HCT116 (cell line): ENCODE data around the gene PDE4B. TPM values are rescaled to one million over a fixed set of nuclear protein-coding genes. Genes with fewer than 3 reads are reported as not detected.

Experiments used
- ATAC-seq: fragments of 200-7000 bp; cut with Tn5 transposase; 2 replicates; pipeline ENCODE4 v1.9.1; 2020; ENCODE audit warnings: mild to moderate bottlenecking, moderate library complexity
- BruUV-seq: library from RNA; stranded (reverse); fragments of 400-500 nt; replicated peaks from 2 replicates; lab custom pipeline; 2021; lab: Mats Ljungman, UMichigan
- CTCF ChIA-PET: fragments of 300-600 bp; sonication (Branson Sonifier 250); formaldehyde crosslinking; loops from one replicate; lab custom pipeline; 2021; ENCODE audit warnings: antibody characterized with exemption; lab: Charles Lee
- POLR2A ChIA-PET: fragments of 300-600, 350-600 bp; sonication (Branson Sonifier 250); formaldehyde crosslinking; loops from one replicate; lab custom pipeline; 2021; ENCODE audit warnings: antibody characterized with exemption; lab: Charles Lee
- RAD21 ChIA-PET, 2 experiments: fragments of 300-600 bp; sonication (Branson Sonifier 250); formaldehyde crosslinking; loops; one replicate each; lab custom pipeline; 2023; ENCODE audit warnings: low total read pairs in 2 of 2; ENCODE audit not compliant: uncharacterized antibody in 2 of 2, unreplicated experiment in 2 of 2, low non-redundant PET in 1 of 2; lab: Charles Lee
- DNase-seq: peaks from one replicate; pipeline ENCODE4 v3.0.0-alpha.2; 2010; ENCODE audit warnings: low read depth, low spot score
- H2AFZ ChIP-seq: fragments of 200-600 bp; shearing (Covaris generic), sonication (generic); 2 replicates; pipeline ENCODE4 v1.6.1; 2017; ENCODE audit warnings: low read depth, mixed run types, mixed read lengths, antibody characterized with exemption, low read length; ENCODE audit not compliant: poor library complexity, severe bottlenecking
- H3K27ac ChIP-seq: 2 replicates; pipeline ENCODE4 v1.5.1; 2012; ENCODE audit warnings: low read depth, low read length
- H3K27me3 ChIP-seq: fragments of 200-600 bp; sonication (generic); 2 replicates; pipeline ENCODE4 v1.6.1; 2016; ENCODE audit warnings: mixed run types, low read length, mixed read lengths; ENCODE audit not compliant: insufficient read depth
- H3K36me3 ChIP-seq, 2 experiments: fragments of 200-500 bp in 1 of 2; fragments of 200-600 bp in 1 of 2; sonication (Bioruptor generic) in 1 of 2; sonication (generic) in 1 of 2; 2 replicates each; pipeline versions ENCODE4 v1.5.1 to v1.6.1; 2014 to 2016; ENCODE audit warnings: low read length in 2 of 2, inconsistent platforms in 1 of 2, mixed read lengths in 1 of 2, mixed run types in 1 of 2; ENCODE audit not compliant: insufficient read depth in 2 of 2, control insufficient read depth in 1 of 2
- H3K4me1 ChIP-seq, 2 experiments: fragments of 200-600 bp in 1 of 2; sonication (generic) in 1 of 2; 2 replicates each; pipeline versions ENCODE4 v1.5.1 to v1.6.1; 2012 to 2017; ENCODE audit warnings: low read length in 2 of 2, inconsistent platforms in 1 of 2, mild to moderate bottlenecking in 1 of 2, mixed read lengths in 1 of 2, mixed run types in 1 of 2, moderate library complexity in 1 of 2; ENCODE audit not compliant: insufficient read depth in 2 of 2, control insufficient read depth in 1 of 2
- H3K4me2 ChIP-seq: fragments of 200-600 bp; sonication (generic); 2 replicates; pipeline ENCODE4 v1.6.1; 2017; ENCODE audit warnings: mixed run types, low read length, mixed read lengths
- H3K4me3 ChIP-seq, 2 experiments: fragments of 200-600 bp in 1 of 2; sonication (generic) in 1 of 2; replicated peaks in 1 of 2; 2 replicates each; pipeline ENCODE4 v1.5.1; 2011 to 2016; ENCODE audit warnings: low read length in 2 of 2, control low read depth in 1 of 2, low read depth in 1 of 2, mild to moderate bottlenecking in 1 of 2, mixed read lengths in 1 of 2, mixed run types in 1 of 2
- H3K79me2 ChIP-seq: fragments of 200-600 bp; sonication (generic); 2 replicates; pipeline ENCODE4 v1.6.1; 2017; ENCODE audit warnings: mild to moderate bottlenecking, mixed run types, low read length, moderate library complexity, mixed read lengths; ENCODE audit not compliant: insufficient read depth
- H3K9ac ChIP-seq: fragments of 200-600 bp; sonication (generic); 2 replicates; pipeline ENCODE4 v1.6.1; 2016; ENCODE audit warnings: low read length, mixed read lengths
- H3K9me2 ChIP-seq: fragments of 200-600 bp; sonication (generic), shearing (Covaris generic); 2 replicates; pipeline ENCODE4 v1.6.1; 2017; ENCODE audit warnings: mixed run types, mild to moderate bottlenecking, moderate library complexity; ENCODE audit not compliant: insufficient read depth
- H3K9me3 ChIP-seq, 2 experiments: fragments of 200-500 bp in 1 of 2; fragments of 200-600 bp in 1 of 2; sonication (Bioruptor generic) in 1 of 2; sonication (generic) in 1 of 2; 2 replicates each; pipeline ENCODE4 v1.6.1; 2014 to 2017; ENCODE audit warnings: low read length in 2 of 2, mixed read lengths in 2 of 2, inconsistent platforms in 1 of 2, low read depth in 1 of 2, mild to moderate bottlenecking in 1 of 2, mixed run types in 1 of 2, moderate library complexity in 1 of 2; ENCODE audit not compliant: control insufficient read depth in 1 of 2, insufficient read depth in 1 of 2
- H4K20me1 ChIP-seq: fragments of 200-600 bp; sonication (generic), shearing (Covaris generic); 2 replicates; pipeline ENCODE4 v1.6.1; 2017; ENCODE audit warnings: mixed run types, mild to moderate bottlenecking, moderate library complexity; ENCODE audit not compliant: insufficient read depth
- CBX3 ChIP-seq: IDR thresholded peaks from 2 replicates; pipeline ENCODE4 v1.6.1; 2012; ENCODE audit warnings: low read depth
- EGR1 ChIP-seq: IDR thresholded peaks from 2 replicates; pipeline ENCODE4 v1.6.1; 2012; ENCODE audit warnings: low read depth
- EZH2phosphoT487 ChIP-seq: fragments of 200-600 bp; IDR thresholded peaks from 2 replicates; pipeline ENCODE4 v1.6.1; 2018; ENCODE audit warnings: antibody characterized with exemption, borderline replicate concordance
- JUND ChIP-seq: IDR thresholded peaks from 2 replicates; pipeline ENCODE4 v1.6.1; 2012
- RAD21 ChIP-seq: IDR thresholded peaks from 2 replicates; pipeline ENCODE4 v1.6.1; 2012; ENCODE audit warnings: low read depth, mild to moderate bottlenecking
- REST ChIP-seq: IDR thresholded peaks from 2 replicates; pipeline ENCODE4 v1.6.1; 2012; ENCODE audit warnings: low read depth
- SP1 ChIP-seq: IDR thresholded peaks from 2 replicates; pipeline ENCODE4 v1.6.1; 2012; ENCODE audit warnings: low read depth
- YY1 ChIP-seq: IDR thresholded peaks from 2 replicates; pipeline ENCODE4 v1.6.1; 2011; ENCODE audit warnings: low read length, low read depth, moderate library complexity, mild to moderate bottlenecking; ENCODE audit not compliant: insufficient replicate concordance; ENCODE audit errors: extremely low read depth
- ZFX ChIP-seq: fragments of 450-650 bp; IDR thresholded peaks from 2 replicates; pipeline ENCODE4 v1.6.1; 2017
- intact Hi-C: fragments of 100-400 bp; cut with micrococcal nuclease; formaldehyde crosslinking; loops from 2 replicates; pipeline ENCODE4 v1.10.0; 2022
- total RNA-seq: library from RNA; stranded (reverse); gene quantifications from one replicate; pipeline ENCODE4 v1.2.1, GENCODE V29; 2021; ENCODE audit not compliant: unreplicated experiment
- TF ChIP-seq, protein P1 (sequence below): IDR thresholded peaks from 2 replicates; pipeline ENCODE4 v1.6.1; 2012

Gene PDE4B
- total RNA-seq, 1 experiment from 2014 or later: 76.9 TPM

DNA sequence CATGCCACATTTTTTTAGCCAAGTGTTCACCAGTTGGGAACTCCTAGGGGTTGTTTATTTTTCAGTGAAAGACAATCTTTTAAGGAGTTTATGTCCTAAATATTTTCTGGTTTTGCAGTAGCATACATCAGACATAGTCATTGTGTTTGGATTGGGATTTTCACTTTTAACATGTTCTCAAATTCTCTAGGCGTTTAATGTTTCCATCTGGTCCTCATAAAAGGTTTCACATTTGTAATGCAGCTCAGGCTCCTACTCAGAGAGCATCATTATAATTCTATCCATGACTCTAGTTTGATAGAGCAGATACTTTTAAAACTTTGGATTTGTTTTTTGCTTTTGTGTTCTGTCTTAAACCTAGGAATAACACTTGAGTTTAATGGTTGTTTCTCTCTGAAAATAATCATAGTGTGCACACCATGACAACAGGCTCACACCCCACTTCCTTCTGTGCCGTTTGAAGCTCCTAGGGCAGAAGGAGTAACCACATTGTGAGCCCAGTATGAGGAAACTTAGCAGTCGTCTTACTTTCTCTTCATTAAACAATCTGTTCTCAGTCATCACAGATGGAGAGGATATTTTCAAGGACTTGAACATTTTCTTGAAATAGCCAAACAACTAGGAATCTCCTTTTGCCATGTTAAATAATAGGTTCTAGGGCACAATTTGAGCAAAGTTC lies 219.6 kb downstream of the PDE4B start:
- Histone ChIP-seq H3K4me3 (no peak overlapping the region), H3K4me2 (no peak overlapping the region), H3K9ac (no peak overlapping the region), H2AFZ (no peak overlapping the region), H3K4me1 (no peaks in the 10 kb centered on the region), H3K9me3 (no peaks in the 10 kb centered on the region), H3K27me3 (no peaks in the 10 kb centered on the region), H3K79me2 (no peaks in the 10 kb centered on the region), H3K36me3 (no peaks in the 10 kb centered on the region), H3K27ac (no peak overlapping the region), H4K20me1 (no peaks in the 10 kb centered on the region), H3K9me2 (no peaks in the 10 kb centered on the region)
- ChIA-PET CTCF (no interaction called here), POLR2A (no interaction called here), RAD21 (no interaction called here)
- no TSS peak for BruUV-seq
- intact Hi-C loops: no loop called here
- DNase-seq: no peak
- ATAC-seq: no peak
- no peak for TF ChIP-seq EGR1
- no peak for TF ChIP-seq REST
- no peak for TF ChIP-seq RAD21
- TF ChIP-seq YY1: no peak
- TF ChIP-seq JUND: no peak
- no peak for TF ChIP-seq SP1
- TF ChIP-seq, protein P1, sequence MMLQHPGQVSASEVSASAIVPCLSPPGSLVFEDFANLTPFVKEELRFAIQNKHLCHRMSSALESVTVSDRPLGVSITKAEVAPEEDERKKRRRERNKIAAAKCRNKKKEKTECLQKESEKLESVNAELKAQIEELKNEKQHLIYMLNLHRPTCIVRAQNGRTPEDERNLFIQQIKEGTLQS: no peak
- TF ChIP-seq ZFX: no peak
- TF ChIP-seq EZH2phosphoT487: no peak
- no peak for TF ChIP-seq CBX3
- TF ChIP-seq, all 23 proteins: peak for 0
